ENCODE data around the gene EXOSC9. TPM values are rescaled to one million over a fixed set of nuclear protein-coding genes. Genes with fewer than 3 reads are reported as not detected.

EXOSC9 gene
- total RNA-seq, 2 experiments from 2014 or later, result 59.5 to 61.0 TPM

DNA sequence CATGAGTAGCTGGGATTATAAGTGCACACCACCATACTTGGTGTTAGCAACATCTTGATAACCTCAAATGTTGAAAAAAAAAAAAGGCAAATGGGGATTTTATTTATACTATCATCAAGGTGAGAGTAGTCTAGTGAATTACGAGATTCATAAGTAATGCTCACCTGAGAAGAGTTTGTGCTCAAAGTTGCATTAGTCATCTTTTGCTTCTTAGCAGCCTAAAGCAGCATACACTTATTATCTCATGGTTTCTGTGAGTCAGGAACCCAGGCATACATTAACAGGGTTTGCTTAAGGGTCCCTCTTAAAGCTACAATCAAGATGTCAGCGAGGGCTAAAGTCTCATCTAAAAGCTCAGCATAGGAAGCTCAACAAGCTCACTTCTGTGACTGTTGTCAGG is 8.2 kb upstream of the EXOSC9 start:
- Mint-ChIP-seq H3K27ac (no peak overlapping the region), H3K27me3 (peaks cover 14% of the 10 kb centered on the region), H3K9me3 (ENCODE audit: low read depth) (no peaks in the 10 kb centered on the region), H3K4me3 (no peak overlapping the region), H3K36me3 (no peaks in the 10 kb centered on the region), H3K4me1 (peaks cover 33% of the 10 kb centered on the region)
- DNase-seq, result no peak
- no peak for ATAC-seq
- CTCF ChIA-PET, result no interaction called here

DNA sequence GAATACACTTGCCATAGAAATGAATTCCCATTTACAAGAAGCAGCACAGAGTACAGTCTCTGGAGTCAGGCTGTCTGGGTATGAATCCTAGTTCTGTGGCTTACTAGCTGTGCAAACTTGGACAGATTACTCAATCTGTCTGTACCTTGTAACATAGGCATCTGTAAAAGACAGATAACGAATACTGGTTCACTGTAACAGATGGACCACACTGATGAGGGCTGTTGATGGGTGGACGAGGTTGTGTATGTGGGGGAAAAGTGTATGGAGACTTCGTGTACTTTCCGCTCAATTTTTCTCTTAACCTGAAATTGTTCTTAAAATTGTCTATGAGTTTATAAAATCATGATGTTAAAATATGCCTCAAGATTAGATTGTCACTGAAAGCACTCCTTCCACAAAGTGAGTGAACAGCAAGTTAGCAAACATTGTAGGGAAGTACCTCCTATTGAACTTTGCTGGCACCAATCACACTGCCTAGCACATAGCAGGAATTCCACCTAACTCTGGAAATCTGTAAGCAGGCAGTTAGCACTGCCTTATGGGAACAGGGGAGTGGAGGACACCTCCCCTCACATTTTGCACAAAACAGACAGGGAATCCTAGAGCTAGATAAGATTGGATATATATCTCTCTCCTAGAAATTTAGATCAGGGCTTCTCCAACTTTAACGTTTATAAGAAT is 6.5 kb upstream of the EXOSC9 start:
- DNase-seq (no peak), ATAC-seq (no peak)
- CTCF ChIA-PET, result no interaction called here
- peaks cover 2% of the 10 kb centered on the region for H3K36me3 Mint-ChIP-seq
- H3K27me3 Mint-ChIP-seq, result peaks cover 7% of the 10 kb centered on the region
- no peak overlapping the region for H3K4me3 Mint-ChIP-seq
- H3K27ac Mint-ChIP-seq, result peak overlapping the region; percentile 77
- H3K9me3 Mint-ChIP-seq (ENCODE audit: low read depth), result no peaks in the 10 kb centered on the region
- peaks cover 28% of the 10 kb centered on the region for H3K4me1 Mint-ChIP-seq

DNA sequence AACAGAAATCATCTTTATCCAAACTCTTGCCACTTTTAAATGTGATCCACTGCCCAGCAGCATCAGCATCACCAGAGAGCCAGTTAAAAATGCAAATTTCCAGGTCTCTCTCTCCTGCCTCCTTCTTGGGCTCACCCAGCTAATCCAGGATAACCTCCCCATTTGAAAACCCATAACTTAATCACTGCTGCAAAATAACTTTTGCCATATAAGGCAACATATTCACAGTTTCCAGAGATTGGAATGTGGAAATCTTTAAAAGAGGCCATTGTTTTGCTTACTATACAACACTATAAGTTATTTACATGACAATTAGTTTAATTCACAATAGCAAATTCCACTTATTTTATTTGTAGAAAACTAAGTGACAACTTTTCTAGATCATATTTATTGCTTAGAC is 4.8 kb upstream of the EXOSC9 start:
- Mint-ChIP-seq H3K4me1 (peaks cover 41% of the 10 kb centered on the region), H3K4me3 (no peak overlapping the region), H3K27me3 (no peaks in the 10 kb centered on the region), H3K9me3 (ENCODE audit: low read depth) (no peaks in the 10 kb centered on the region), H3K36me3 (peaks cover 5% of the 10 kb centered on the region), H3K27ac (peak overlapping the region; percentile 77)
- ATAC-seq (no peak), DNase-seq (no peak)
- CTCF ChIA-PET, result interaction anchor here (1.7 kb wide), 1 partner anchor 334 kb away, joined by 6 read pairs; no protein-coding TSS in a partner anchor

GRCh38 chr4:121799208-121799823 is 1.8 kb upstream of the EXOSC9 start:
- ATAC-seq (no peak), DNase-seq (no peak)
- H3K9me3 Mint-ChIP-seq (ENCODE audit: low read depth), result no peaks in the 10 kb centered on the region
- H3K4me1 Mint-ChIP-seq, result peaks cover 57% of the 10 kb centered on the region
- H3K27me3 Mint-ChIP-seq, result no peaks in the 10 kb centered on the region
- CTCF ChIA-PET, result interaction anchor here (1.0 kb wide), 1 partner anchor 20 kb away, joined by 4 read pairs; no protein-coding TSS in a partner anchor
- H3K4me3 Mint-ChIP-seq, result peak overlapping the region; percentile 35
- peaks cover 22% of the 10 kb centered on the region for H3K36me3 Mint-ChIP-seq
- peak overlapping the region; percentile 97 for H3K27ac Mint-ChIP-seq

DNA sequence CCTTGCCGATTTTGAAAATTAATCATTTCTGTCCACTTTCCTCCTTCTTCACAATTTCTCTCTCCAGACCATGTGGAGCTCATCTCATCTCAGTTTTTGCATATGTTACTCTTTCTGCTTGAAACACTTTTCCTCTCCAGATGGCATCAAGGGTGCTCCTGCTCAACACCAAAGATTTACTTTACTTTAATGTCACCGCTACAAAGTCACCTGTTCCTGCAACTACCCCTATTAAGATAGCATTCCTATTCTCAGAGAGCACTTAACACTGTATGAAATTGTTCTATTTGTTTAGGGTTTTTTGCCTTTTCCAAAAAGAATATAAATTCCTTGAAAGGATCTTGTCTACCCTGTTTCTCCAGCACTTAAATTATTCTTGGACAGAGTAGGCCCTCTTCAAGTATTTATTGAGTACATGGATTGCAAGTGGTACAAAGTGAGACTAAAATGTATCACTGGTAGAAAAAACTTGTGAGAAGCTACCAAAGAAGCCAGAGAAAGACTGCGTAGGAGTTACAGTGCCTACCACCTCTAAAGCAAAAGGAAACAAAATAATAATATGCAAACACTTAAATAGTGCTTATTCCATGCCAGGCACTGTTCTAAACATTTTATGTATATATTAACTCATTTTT is 1.1 kb upstream of the EXOSC9 start:
- Mint-ChIP-seq H3K27ac (peak overlapping the region; percentile 97), H3K4me1 (peaks cover 57% of the 10 kb centered on the region), H3K9me3 (ENCODE audit: low read depth) (no peaks in the 10 kb centered on the region), H3K27me3 (no peaks in the 10 kb centered on the region), H3K36me3 (peaks cover 27% of the 10 kb centered on the region), H3K4me3 (peak overlapping the region; percentile 83)
- CTCF ChIA-PET, result interaction anchor here (1.0 to 1.4 kb wide), 2 partner anchors 17 to 19 kb away, joined by 4 read pairs; no protein-coding TSS in a partner anchor
- no peak for DNase-seq
- no peak for ATAC-seq

GRCh38 chr4:121800638-121800960 is 524 bp upstream of the EXOSC9 start:
- DNase-seq (no peak), ATAC-seq (peak; percentile 11)
- CTCF ChIA-PET, result interaction anchor here (0.8 to 1.4 kb wide), 2 partner anchors 16 to 133 kb away, joined by 3 to 4 read pairs; no protein-coding TSS in a partner anchor
- Mint-ChIP-seq H3K27ac (peak overlapping the region; percentile 97), H3K4me3 (peak overlapping the region; percentile 83), H3K4me1 (peaks cover 58% of the 10 kb centered on the region), H3K36me3 (peaks cover 33% of the 10 kb centered on the region), H3K27me3 (no peaks in the 10 kb centered on the region), H3K9me3 (ENCODE audit: low read depth) (no peaks in the 10 kb centered on the region)

DNA sequence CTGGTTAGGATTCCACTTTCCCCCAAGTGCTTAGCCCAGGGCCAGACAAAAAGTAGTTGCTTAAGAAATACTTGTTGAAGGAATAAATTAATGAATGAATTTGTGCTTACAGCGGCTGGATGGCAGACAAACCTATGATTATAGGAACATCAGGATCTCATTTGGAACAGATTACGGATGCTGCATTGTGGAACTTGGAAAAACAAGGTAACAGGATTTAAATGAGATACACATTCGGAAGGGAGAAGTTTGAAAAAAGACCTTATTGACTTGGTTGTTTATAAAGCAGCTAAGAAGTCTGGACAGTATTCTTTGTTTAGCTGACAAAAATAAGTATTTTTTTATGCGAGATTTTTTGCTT is 572 bp downstream of the EXOSC9 start:
- Mint-ChIP-seq H3K36me3 (peaks cover 36% of the 10 kb centered on the region), H3K9me3 (ENCODE audit: low read depth) (no peaks in the 10 kb centered on the region)

GRCh38 chr4:121806411-121806810 is 5.3 kb downstream of the EXOSC9 start:
- Mint-ChIP-seq H3K4me3 (no peak overlapping the region), H3K9me3 (ENCODE audit: low read depth) (no peaks in the 10 kb centered on the region), H3K27ac (no peak overlapping the region), H3K27me3 (no peaks in the 10 kb centered on the region), H3K4me1 (peaks cover 44% of the 10 kb centered on the region), H3K36me3 (peaks cover 56% of the 10 kb centered on the region)
- no peak for ATAC-seq
- no peak for DNase-seq
- CTCF ChIA-PET, result no interaction called here

More for the DNA sequence above, 572 bp downstream of the EXOSC9 start:
- Mint-ChIP-seq H3K27ac (peak overlapping the region; percentile 97), H3K27me3 (no peaks in the 10 kb centered on the region), H3K4me3 (peak overlapping the region; percentile 83), H3K4me1 (peaks cover 54% of the 10 kb centered on the region)
- DNase-seq, result no peak
- no peak for ATAC-seq
- CTCF ChIA-PET, result interaction anchor here (0.8 to 2.1 kb wide), 5 partner anchors 9 to 134 kb away, joined by 3 to 7 read pairs (median 4); partner anchors contain the start of gene SMIM43

DNA sequence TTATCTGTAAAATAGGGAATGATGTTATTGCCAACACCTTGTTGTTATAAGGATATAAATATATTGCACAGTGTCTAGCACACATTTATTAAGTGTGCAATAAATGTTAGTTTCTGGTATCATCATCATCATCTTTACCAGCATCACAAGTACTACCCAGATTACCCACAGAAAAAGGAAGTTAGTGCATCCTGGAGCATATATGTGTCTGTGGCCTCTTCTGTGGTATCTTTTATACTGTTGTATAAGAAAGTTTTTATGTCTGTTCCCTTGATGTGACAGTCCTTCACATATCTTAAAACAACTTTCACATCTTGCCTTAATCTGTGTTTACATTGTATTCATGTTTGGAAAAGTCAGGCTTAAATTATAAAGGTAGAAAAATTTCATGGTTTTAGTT is 10.0 kb downstream of the EXOSC9 start:
- Mint-ChIP-seq H3K36me3 (peaks cover 50% of the 10 kb centered on the region), H3K9me3 (ENCODE audit: low read depth) (no peaks in the 10 kb centered on the region), H3K27ac (peak overlapping the region; percentile 71), H3K4me3 (no peak overlapping the region), H3K4me1 (peaks cover 37% of the 10 kb centered on the region), H3K27me3 (no peaks in the 10 kb centered on the region)
- ATAC-seq (peak; percentile 76), DNase-seq (no peak)
- CTCF ChIA-PET, result interaction anchor here (0.8 to 2.1 kb wide), 3 partner anchors 9 to 13 kb away, joined by 3 to 10 read pairs (median 7); partner anchors contain the start of gene CCNA2

DNA sequence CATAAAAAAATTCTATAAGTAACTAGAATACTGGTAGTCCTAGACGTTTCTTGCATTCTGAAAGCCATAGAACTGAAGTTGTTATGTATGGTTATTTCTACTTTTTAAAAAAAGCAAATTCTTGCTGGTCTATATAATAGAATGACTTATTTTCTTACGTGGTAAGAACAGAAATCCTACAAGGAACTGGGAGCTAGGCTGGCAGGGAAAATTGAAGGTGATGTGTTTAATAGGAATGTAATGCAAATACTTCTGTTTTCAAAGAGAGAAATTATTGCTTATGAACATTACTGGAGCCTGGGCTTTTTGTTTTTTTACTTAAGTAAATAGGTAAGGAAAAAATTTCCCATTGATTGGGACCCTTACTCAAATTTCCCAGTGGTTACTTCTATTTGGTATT is 13.6 kb downstream of the EXOSC9 start:
- Mint-ChIP-seq H3K9me3 (ENCODE audit: low read depth) (no peaks in the 10 kb centered on the region), H3K4me1 (peaks cover 58% of the 10 kb centered on the region), H3K27me3 (no peaks in the 10 kb centered on the region), H3K36me3 (peaks cover 65% of the 10 kb centered on the region), H3K4me3 (no peak overlapping the region), H3K27ac (no peak overlapping the region)
- no peak for DNase-seq
- no peak for ATAC-seq
- CTCF ChIA-PET, result no interaction called here

- peaks cover 67% of the 10 kb centered on the region for H3K36me3 Mint-ChIP-seq
- DNase-seq (no peak), ATAC-seq (no peak)
- no peak overlapping the region for H3K27ac Mint-ChIP-seq
- H3K9me3 Mint-ChIP-seq (ENCODE audit: low read depth), result no peaks in the 10 kb centered on the region
- no peaks in the 10 kb centered on the region for H3K27me3 Mint-ChIP-seq
- H3K4me1 Mint-ChIP-seq, result peaks cover 61% of the 10 kb centered on the region
- CTCF ChIA-PET, result interaction anchor here (1.2 kb wide), 1 partner anchor 16 kb away, joined by 4 read pairs; the partner anchor contains the start of gene EXOSC9
- H3K4me3 Mint-ChIP-seq, result no peak overlapping the region
Observed at GRCh38 chr4:121817006-121817405, 15.9 kb downstream of the EXOSC9 start.

DNA sequence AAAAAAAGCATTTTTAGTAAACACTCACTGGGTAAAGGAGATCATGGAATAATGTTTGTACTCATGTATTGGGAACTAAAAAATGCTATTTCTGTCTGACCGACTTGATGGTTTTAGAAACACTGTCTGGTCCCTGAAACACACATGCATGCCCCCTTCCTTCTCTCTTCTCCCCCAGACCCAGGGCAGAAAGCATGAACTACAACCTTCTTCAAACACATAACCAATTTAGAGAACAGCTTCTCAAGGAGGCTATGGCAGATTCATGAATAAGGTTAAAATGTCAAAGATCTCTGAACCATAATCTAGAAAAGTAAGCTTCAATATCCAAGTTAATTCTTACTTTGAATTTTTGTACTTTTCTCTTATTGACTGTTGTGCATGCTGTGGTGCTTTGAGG is 16.6 kb downstream of the EXOSC9 start:
- H3K27me3 Mint-ChIP-seq, result no peaks in the 10 kb centered on the region
- ATAC-seq (no peak), DNase-seq (no peak)
- H3K36me3 Mint-ChIP-seq, result peaks cover 72% of the 10 kb centered on the region
- H3K4me3 Mint-ChIP-seq, result no peak overlapping the region
- H3K27ac Mint-ChIP-seq, result peak overlapping the region; percentile 16
- H3K4me1 Mint-ChIP-seq, result peaks cover 63% of the 10 kb centered on the region
- H3K9me3 Mint-ChIP-seq (ENCODE audit: low read depth), result no peaks in the 10 kb centered on the region
- CTCF ChIA-PET, result interaction anchor here (1.2 kb wide), 1 partner anchor 16 kb away, joined by 5 read pairs; the partner anchor contains the start of gene EXOSC9

DNA sequence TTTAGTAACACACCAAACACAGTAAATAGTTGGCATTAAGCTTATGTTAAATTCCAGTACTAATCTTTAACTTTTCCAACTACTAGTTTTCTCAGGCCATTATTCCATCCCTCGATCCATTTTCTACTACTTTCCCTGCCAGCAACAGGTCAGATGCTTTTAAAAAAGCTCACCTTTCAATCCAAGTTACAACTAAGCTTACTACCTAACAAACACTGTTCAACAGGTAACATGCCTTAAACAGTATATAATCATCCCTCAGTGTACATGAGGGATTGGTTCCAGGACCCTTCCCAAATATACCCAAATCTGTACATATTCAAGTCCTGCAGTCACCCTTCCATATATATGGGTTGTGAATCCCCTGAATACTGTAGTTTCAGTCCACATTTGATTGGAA is 17.1 kb downstream of the EXOSC9 start:
- DNase-seq, result no peak
- Mint-ChIP-seq H3K27me3 (no peaks in the 10 kb centered on the region), H3K4me3 (no peak overlapping the region), H3K4me1 (peaks cover 61% of the 10 kb centered on the region), H3K27ac (peak overlapping the region; percentile 16), H3K9me3 (ENCODE audit: low read depth) (no peaks in the 10 kb centered on the region), H3K36me3 (peaks cover 73% of the 10 kb centered on the region)
- CTCF ChIA-PET, result interaction anchor here (1.2 kb wide), 1 partner anchor 16 kb away, joined by 5 read pairs; the partner anchor contains the start of gene EXOSC9
- no peak for ATAC-seq
